SK-N-SH treated with all-trans-retinoic acid at 6 μM for 48 hours (cell line): Measurements from ENCODE around the gene CRMP1.

ENCODE experiments used
- ZNF70 ChIP-seq: fragments of 450-650 bp; formaldehyde crosslinking; IDR thresholded peaks from 2 replicates; pipeline ENCODE4 v1.5.0; 2020; ENCODE audit warnings: mild to moderate bottlenecking, moderate library complexity
- TF ChIP-seq, protein P1 (sequence below): fragments of 250-450 bp; sonication (Bioruptor Pico); IDR thresholded peaks from 2 replicates; pipeline ENCODE4 v1.5.1; 2020; ENCODE audit warnings: low read depth, mild to moderate bottlenecking, moderate library complexity

DNA sequence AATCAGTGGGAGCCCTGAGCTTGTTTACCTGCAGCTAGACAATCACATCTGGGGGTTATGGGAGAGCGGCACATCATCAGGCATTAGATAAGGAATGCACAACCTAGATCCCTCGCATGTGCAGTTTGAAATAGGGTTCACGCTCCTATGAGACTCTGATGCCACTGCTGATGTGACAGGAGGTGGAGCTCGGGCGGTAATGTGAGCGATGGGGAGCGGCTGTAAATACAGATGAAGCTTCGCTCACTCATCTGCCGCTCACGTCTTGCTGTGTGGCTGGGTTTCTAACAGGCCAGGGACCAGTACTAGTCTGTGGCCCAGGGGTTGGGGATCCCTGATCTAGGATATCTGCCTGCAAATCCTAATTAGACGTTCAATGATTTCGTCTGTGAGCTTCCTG, 90.3 kb downstream of the CRMP1 start:
- TF ChIP-seq ZNF70 (CRISPR knock-in tag) = no peak
- TF ChIP-seq, protein P1, sequence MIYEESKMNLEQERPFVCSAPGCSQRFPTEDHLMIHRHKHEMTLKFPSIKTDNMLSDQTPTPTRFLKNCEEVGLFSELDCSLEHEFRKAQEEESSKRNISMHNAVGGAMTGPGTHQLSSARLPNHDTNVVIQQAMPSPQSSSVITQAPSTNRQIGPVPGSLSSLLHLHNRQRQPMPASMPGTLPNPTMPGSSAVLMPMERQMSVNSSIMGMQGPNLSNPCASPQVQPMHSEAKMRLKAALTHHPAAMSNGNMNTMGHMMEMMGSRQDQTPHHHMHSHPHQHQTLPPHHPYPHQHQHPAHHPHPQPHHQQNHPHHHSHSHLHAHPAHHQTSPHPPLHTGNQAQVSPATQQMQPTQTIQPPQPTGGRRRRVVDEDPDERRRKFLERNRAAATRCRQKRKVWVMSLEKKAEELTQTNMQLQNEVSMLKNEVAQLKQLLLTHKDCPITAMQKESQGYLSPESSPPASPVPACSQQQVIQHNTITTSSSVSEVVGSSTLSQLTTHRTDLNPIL = no peak
